Measurements from ENCODE around the gene KLHL25. TPM values are rescaled to one million over a fixed set of nuclear protein-coding genes. Genes with fewer than 3 reads are reported as not detected.

The KLHL25 gene
- total and polyA plus RNA-seq, 11 donors, result 2.2 to 12.9 (median 4.3) TPM

DNA sequence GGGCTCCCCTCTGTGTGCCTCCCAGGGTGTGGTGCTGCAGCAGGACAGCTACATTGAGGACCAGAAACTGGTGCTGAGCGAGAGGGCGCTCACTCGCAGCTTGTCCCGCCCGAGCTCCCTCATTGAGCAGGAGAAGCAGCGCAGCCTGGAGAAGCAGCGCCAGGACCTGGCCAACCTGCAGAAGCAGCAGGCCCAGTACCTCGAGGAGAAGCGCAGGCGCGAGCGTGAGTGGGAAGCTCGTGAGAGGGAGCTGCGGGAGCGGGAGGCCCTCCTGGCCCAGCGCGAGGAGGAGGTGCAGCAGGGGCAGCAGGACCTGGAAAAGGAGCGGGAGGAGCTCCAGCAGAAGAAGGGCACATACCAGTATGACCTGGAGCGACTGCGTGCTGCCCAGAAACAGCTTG, 53.7 kb downstream of the KLHL25 start:
- ATAC-seq, result peak in 1 of 4 donors; percentile 3
- peaks cover 0 to 35% (median 8%) of the 10 kb centered on the region in 12 donors for H3K4me1 ChIP-seq
- WGBS, 4 donors, result 86 to 91% (median 91%) methylated on average over 20 of the region's 20 CpGs

GRCh38 chr15:85737061-85737460, 57.7 kb downstream of the KLHL25 start:
- ATAC-seq, result no peak
- Histone ChIP-seq H3K27ac (no peak overlapping the region), H3K27me3 (no peaks in the 10 kb centered on the region), H3K4me1 (peaks cover 0 to 14% (median 5%) of the 10 kb centered on the region in 12 donors), H3K9me3 (peaks cover 0 to 14% (median 6%) of the 10 kb centered on the region in 12 donors), H3K36me3 (peaks cover 0 to 100% (median 96%) of the 10 kb centered on the region in 9 donors), H3K4me3 (no peak overlapping the region)
- WGBS, 4 donors, result 76 to 79% (median 78%) methylated on average over 6 of the region's 6 CpGs
- intact Hi-C loops (cut with DNase I), result no loop called here
- DNase-seq, result peak in 1 of 5 donors; percentile 29
- TF ChIP-seq CTCF (IDR thresholded peaks at IDR 0.05) (no peak), POLR2A (IDR thresholded peaks at IDR 0.05) (no peak)

More for the DNA sequence above, 53.7 kb downstream of the KLHL25 start:
- H3K4me3 ChIP-seq, result no peak overlapping the region
- H3K27me3 ChIP-seq, result no peaks in the 10 kb centered on the region
- intact Hi-C loops (cut with DNase I), result no loop called here
- no peaks in the 10 kb centered on the region for H3K9me3 ChIP-seq
- H3K36me3 ChIP-seq, result peaks cover 0 to 100% (median 96%) of the 10 kb centered on the region in 9 donors
- no peak for DNase-seq
- H3K27ac ChIP-seq, result peak overlapping the region in 1 of 12 donors; percentile 30
- TF ChIP-seq CTCF (IDR thresholded peaks at IDR 0.05) (no peak), POLR2A (IDR thresholded peaks at IDR 0.05) (no peak)

DNA sequence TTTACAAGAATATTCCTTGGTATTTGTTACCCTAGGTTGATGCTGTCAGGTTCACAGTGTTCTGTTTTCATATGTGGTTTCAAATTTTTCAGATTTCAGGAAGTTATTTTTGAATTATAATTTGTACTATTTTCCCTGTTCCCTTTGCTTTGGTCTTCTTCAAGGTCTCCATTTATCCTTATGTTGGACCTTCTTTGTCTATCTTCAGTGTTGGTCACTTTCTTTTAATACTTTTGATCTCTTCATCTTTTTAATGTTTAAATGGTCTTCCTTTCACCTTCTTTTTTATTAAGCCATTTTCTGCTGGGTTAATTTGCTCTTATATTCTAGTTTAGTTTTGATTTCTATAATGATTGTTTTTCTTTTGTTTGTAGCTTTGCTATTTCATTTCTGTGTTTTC, 61.3 kb downstream of the KLHL25 start:
- DNase-seq (no peak), ATAC-seq (no peak)
- no peak overlapping the region for H3K4me3 ChIP-seq
- peaks cover 0 to 100% (median 96%) of the 10 kb centered on the region in 9 donors for H3K36me3 ChIP-seq
- H3K27ac ChIP-seq, result no peak overlapping the region
- TF ChIP-seq POLR2A (IDR thresholded peaks at IDR 0.05), result no peak
- TF ChIP-seq CTCF (IDR thresholded peaks at IDR 0.05), result no peak
- peaks cover 0 to 14% (median 0%) of the 10 kb centered on the region in 12 donors for H3K4me1 ChIP-seq
- H3K9me3 ChIP-seq, result peaks cover 0 to 14% (median 6%) of the 10 kb centered on the region in 12 donors
- intact Hi-C loops (cut with DNase I), result loop anchor here in 7 of 10 donors (5.0 kb wide), 3 partner anchors 64 to 99 kb away; no protein-coding TSS in a partner anchor
- no peaks in the 10 kb centered on the region for H3K27me3 ChIP-seq

- ATAC-seq (peak; percentile 18 to 64 (median 57)), DNase-seq (peak in 2 of 5 donors; percentile 34 to 45)
- intact Hi-C loops (cut with DNase I), result loop anchor here in 9 of 10 donors (2.0 to 5.0 kb wide), 5 partner anchors 67 to 111 kb away; no protein-coding TSS in a partner anchor
- no peak overlapping the region for H3K4me3 ChIP-seq
- peaks cover 0 to 100% (median 96%) of the 10 kb centered on the region in 9 donors for H3K36me3 ChIP-seq
- H3K9me3 ChIP-seq, result peaks cover 0 to 14% (median 6%) of the 10 kb centered on the region in 12 donors
- no peaks in the 10 kb centered on the region for H3K27me3 ChIP-seq
- H3K27ac ChIP-seq, result peak overlapping the region in 5 of 12 donors; percentile 4 to 82 (median 65)
- WGBS, 4 donors, result 30 to 39% (median 32%) methylated on average over 5 of the region's 5 CpGs
- TF ChIP-seq CTCF (IDR thresholded peaks at IDR 0.05) (peak; percentile 60 to 83 (median 76)), POLR2A (IDR thresholded peaks at IDR 0.05) (no peak)
- peaks cover 0 to 41% (median 18%) of the 10 kb centered on the region in 12 donors for H3K4me1 ChIP-seq
These were observed 64.5 kb downstream of the KLHL25 start for GRCh38 chr15:85730001-85730820.
